ENCODE results near the gene APOD.
A peak's percentile ranks its signal among the peaks of the same experiment; 100 is the strongest.

APOD gene

DNA sequence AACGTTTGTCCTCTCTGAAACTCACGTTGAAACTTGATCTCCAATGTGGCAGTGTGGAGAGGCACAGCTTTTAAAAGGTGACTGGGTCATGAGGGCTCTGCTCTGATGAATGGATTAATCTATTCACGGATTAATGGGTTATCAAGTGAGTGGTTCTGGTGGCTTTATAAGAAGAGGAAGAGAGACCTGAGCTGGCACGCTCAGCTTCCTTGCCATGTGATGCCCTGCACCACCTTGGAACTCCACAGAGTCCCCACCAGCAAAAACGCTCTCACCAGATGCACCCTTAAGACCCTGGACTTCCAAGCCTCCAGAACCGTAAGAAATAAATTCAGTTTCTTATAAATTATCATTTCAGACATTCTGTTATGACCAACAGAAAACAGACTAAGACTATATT is 43.2 kb downstream of the APOD start (continued):
- TF ChIP-seq PRDM2 (tag by site-specific recombination; IDR thresholded peaks at IDR 0.05; ENCODE audit: borderline replicate concordance) (no peak), ZNF488 (tag by site-specific recombination; IDR thresholded peaks at IDR 0.05) (no peak)
- TF ChIP-seq, protein P1, sequence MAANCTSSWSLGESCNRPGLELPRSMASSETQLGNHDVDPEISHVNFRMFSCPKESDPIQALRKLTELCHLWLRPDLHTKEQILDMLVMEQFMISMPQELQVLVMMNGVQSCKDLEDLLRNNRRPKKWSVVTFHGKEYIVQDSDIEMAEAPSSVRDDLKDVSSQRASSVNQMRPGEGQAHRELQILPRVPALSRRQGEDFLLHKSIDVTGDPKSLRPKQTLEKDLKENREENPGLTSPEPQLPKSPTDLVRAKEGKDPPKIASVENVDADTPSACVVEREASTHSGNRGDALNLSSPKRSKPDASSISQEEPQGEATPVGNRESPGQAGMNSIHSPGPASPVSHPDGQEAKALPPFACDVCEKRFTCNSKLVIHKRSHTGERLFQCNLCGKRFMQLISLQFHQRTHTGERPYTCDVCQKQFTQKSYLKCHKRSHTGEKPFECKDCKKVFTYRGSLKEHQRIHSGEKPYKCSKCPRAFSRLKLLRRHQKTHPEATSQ (tag by site-specific recombination; IDR thresholded peaks at IDR 0.05), result no peak

DNA sequence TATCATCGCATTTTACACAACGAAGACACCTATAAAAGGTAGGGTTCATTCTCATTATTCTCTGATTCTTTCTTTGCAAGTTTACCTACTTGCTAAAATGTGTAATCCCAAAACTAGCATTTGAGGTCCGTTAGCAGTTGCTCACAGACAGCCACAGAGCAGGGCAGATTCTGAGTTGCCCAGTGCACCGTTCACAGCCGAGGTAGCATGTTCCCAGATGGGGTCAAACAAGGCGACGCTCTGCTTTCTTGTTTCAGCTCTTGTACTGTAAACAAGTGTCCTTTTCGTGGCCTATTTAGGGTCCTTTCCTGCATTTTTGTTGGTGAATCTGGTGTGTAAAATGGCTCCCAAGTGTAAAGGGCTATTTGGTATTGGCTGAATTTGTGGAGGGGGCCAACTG is 43.7 kb downstream of the APOD start:
- TF ChIP-seq ZNF624 (tag by site-specific recombination; IDR thresholded peaks at IDR 0.05) (no peak), TCF7L2 (IDR thresholded peaks at IDR 0.05; ENCODE audit: borderline replicate concordance, low read depth, low read length) (no peak), ELK4 (IDR thresholded peaks at IDR 0.05; ENCODE audit: borderline replicate concordance, low read depth, low read length) (no peak), FEZF1 (tag by site-specific recombination; IDR thresholded peaks at IDR 0.05) (peak; percentile 41; the same call in 1 of the 2 replicates), ZBTB17 (tag by site-specific recombination; IDR thresholded peaks at IDR 0.05) (peak; percentile 47; the same call in 1 of the 2 replicates)
- TF ChIP-seq, protein P2, sequence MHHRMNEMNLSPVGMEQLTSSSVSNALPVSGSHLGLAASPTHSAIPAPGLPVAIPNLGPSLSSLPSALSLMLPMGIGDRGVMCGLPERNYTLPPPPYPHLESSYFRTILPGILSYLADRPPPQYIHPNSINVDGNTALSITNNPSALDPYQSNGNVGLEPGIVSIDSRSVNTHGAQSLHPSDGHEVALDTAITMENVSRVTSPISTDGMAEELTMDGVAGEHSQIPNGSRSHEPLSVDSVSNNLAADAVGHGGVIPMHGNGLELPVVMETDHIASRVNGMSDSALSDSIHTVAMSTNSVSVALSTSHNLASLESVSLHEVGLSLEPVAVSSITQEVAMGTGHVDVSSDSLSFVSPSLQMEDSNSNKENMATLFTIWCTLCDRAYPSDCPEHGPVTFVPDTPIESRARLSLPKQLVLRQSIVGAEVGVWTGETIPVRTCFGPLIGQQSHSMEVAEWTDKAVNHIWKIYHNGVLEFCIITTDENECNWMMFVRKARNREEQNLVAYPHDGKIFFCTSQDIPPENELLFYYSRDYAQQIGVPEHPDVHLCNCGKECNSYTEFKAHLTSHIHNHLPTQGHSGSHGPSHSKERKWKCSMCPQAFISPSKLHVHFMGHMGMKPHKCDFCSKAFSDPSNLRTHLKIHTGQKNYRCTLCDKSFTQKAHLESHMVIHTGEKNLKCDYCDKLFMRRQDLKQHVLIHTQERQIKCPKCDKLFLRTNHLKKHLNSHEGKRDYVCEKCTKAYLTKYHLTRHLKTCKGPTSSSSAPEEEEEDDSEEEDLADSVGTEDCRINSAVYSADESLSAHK (tag by site-specific recombination; IDR thresholded peaks at IDR 0.05), result no peak
- Histone ChIP-seq H3K4me3 (ENCODE audit: low read depth, low read length) (no peak overlapping the region), H3K36me3 (ENCODE audit: control insufficient read depth in 2 of 2, insufficient read depth in 1 of 2, low read length in 2 of 2) (no peaks in the 10 kb centered on the region), H3K9me3 (ENCODE audit: control insufficient read depth, insufficient read depth, low read depth, low read length) (no peaks in the 10 kb centered on the region), H3K4me1 (ENCODE audit: control insufficient read depth, insufficient read depth, low read length) (peaks cover 9% of the 10 kb centered on the region), H3K27ac (ENCODE audit: extremely low read depth, low read depth, low read length) (no peak overlapping the region; the same call in 1 of the 2 replicates)
- ChIA-PET POLR2A (no interaction called here), CTCF (interaction anchor here (0.9 to 1.1 kb wide), 2 partner anchors 17 to 269 kb away, joined by 6 read pairs; partner anchors contain the start of gene XXYLT1)

DNA sequence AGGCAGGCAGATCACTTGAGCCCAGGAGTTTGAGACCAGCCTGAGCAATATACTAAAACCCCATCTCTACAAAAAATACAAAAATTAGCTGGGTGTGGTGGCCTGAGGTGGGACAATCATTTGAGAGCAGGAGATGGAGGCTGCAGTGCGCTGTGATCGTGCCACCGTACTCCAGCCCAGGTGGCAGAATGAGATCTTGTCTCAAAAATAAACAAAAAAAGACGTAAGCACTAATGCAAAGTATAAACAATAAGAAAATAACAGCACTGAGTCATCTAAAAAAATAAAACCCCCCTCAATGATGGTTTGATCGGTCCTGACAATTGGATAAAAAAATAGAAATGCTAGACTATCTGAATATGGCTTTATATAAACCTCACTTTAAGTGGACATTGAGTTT is 44.3 kb downstream of the APOD start:
- Histone ChIP-seq H3K36me3 (ENCODE audit: control insufficient read depth in 2 of 2, insufficient read depth in 1 of 2, low read length in 2 of 2) (no peaks in the 10 kb centered on the region), H3K9me3 (ENCODE audit: control insufficient read depth, insufficient read depth, low read depth, low read length) (no peaks in the 10 kb centered on the region), H3K4me3 (ENCODE audit: low read depth, low read length) (no peak overlapping the region), H3K4me1 (ENCODE audit: control insufficient read depth, insufficient read depth, low read length) (peaks cover 9% of the 10 kb centered on the region), H3K27ac (ENCODE audit: extremely low read depth, low read depth, low read length) (no peak overlapping the region)
- POLR2A ChIA-PET, result no interaction called here
- CTCF ChIA-PET, result no interaction called here
- no peak for TF ChIP-seq ZNF610 (tag by site-specific recombination; IDR thresholded peaks at IDR 0.05; ENCODE audit: borderline replicate concordance)
- TF ChIP-seq ZNF521 (tag by site-specific recombination; IDR thresholded peaks at IDR 0.05), result no peak
- TF ChIP-seq FEZF1 (tag by site-specific recombination; IDR thresholded peaks at IDR 0.05), result 0 out of 2 replicates have a peak, but pooled peaks have one; percentile 10
- no peak for TF ChIP-seq ZNF501 (tag by site-specific recombination; IDR thresholded peaks at IDR 0.05)
- no peak for TF ChIP-seq ZNF24 (tag by site-specific recombination; IDR thresholded peaks at IDR 0.05)
- no peak for TF ChIP-seq GLI4 (tag by site-specific recombination; IDR thresholded peaks at IDR 0.05)
- TF ChIP-seq ZNF394 (tag by site-specific recombination; IDR thresholded peaks at IDR 0.05; ENCODE audit: borderline replicate concordance), result no peak
- no peak for TF ChIP-seq ZNF768 (tag by site-specific recombination; IDR thresholded peaks at IDR 0.05)
- TF ChIP-seq ZNF174 (tag by site-specific recombination; IDR thresholded peaks at IDR 0.05), result no peak
- no peak for TF ChIP-seq ZNF140 (tag by site-specific recombination; IDR thresholded peaks at IDR 0.05)

Measured in HEK293 (cell line).